CD4-positive, alpha-beta T cell treated with Interferon gamma for 1 hour (primary cell): Measurements from ENCODE around the gene STRIP2.
"Not testable (repeated sequence)": the region's sequence is repeated elsewhere in the genome, so short reads cannot be mapped to it uniquely, and the experiment has no call there.

Experiments
- DNase-seq: peaks from one replicate; pipeline ENCODE4 v3.0.0-alpha.2; 2020

The STRIP2 gene

GRCh38 chr7:129456421-129456820 lies 22.2 kb downstream of the STRIP2 start:
- no peak for DNase-seq

DNA sequence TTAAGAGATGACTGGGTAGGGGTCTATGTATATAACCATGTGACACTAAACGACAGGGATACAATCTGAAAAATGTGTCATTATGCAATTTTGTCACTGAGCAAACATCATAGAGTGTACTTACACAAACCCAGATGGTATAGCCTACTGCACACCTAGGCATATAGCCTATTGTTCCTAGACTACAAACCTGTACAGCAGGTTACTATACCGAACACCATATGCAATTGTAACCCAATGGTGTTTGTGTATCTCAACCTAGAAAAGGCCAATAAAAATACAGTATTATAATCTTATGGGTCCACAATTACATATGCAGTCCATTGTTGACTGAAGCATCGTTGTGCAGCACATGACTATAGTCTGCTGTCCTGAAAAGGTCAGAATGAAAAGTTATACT lies 22.9 kb downstream of the STRIP2 start:
- DNase-seq, result no peak

GRCh38 chr7:129458171-129458570 lies 23.9 kb downstream of the STRIP2 start:
- no peak for DNase-seq

GRCh38 chr7:129461809-129462208 lies 27.6 kb downstream of the STRIP2 start:
- no peak for DNase-seq

- DNase-seq, result no peak
These were observed 28.2 kb downstream of the STRIP2 start for GRCh38 chr7:129462420-129462819.

DNA sequence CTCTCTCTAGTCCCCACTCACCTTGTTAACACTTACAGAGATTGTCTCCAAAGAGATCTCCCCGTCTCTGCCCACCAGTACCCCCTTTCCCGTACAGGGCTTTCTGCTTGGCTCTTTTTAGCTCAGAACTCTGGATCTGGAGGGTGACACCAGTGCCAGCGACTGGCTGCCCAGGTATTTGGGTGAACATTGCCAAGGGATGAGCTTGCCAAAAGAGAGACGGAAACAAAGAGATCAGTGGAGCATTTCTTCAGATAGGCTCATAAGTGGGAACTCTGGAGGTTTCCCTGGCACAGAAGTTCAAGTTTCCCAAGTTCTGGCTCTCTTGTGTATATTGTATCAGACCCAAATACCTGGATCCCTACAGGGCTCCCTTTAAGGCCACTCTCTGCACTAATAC lies 30.0 kb downstream of the STRIP2 start:
- no peak for DNase-seq

- DNase-seq, result no peak
These were observed 30.8 kb downstream of the STRIP2 start for GRCh38 chr7:129465080-129465479.

DNA sequence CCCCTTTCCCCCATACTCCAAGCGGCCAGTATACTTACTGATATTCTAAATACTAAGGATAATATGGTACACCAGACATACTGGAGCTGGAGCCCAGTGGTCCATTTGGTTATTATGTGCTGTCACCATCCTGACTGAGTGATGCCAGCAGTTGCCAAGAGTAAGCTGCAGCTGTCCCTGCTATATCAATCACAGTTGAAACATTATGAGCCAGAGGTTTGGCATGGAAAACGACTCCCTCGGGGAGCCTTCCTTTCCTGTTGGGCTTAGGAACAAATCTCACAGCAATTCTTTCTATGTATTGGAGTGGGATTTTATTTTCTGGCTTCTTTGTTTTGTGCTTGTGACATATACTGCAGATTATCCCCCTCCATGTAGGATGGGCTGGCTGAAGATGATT lies 32.6 kb downstream of the STRIP2 start:
- DNase-seq, result no peak

- DNase-seq, result no peak
These were observed 33.9 kb downstream of the STRIP2 start for GRCh38 chr7:129468087-129468486.

GRCh38 chr7:129468547-129468946 lies 34.3 kb downstream of the STRIP2 start:
- DNase-seq, result no peak

DNA sequence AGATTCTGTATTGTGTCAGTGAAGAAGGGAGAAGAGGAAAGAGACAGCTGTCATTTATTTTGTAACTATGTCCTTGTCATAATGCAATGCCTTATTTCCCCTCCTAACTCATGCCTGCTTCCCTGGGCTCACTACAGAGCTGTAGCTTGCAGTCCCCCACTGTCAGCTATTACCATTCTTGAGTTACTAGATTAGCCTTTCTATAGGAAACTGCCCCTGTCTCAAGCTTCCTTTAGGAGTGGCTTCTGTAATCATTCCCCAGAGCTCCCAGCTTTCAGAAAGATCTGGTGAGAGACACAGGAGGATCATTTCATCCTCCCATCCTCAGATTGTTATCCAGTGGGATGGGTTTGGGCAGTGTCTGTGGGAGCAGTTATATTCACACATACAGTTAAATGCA lies 35.7 kb downstream of the STRIP2 start:
- no peak for DNase-seq

DNA sequence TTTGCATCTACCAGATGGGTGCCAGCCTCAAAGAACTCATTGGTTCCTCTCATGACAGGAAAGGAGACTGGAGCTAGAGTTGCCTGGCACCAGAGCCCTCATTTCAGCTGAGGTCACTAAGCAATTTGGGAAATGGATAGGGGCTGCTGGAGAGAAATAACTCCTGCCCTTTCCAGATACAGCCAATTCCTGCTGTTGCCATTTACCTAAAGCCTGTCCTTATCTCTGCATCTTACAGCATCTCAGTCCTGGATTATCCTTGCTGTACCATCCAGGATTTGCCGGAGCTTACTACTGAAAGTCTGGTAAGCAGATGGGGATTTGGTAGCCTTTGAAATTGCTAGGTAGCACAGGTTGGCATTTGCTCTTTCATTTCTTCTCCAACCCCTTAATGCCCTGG lies 36.2 kb downstream of the STRIP2 start:
- no peak for DNase-seq

- DNase-seq, result no peak
These were observed 37.2 kb downstream of the STRIP2 start for GRCh38 chr7:129471402-129471827.

- DNase-seq, result not testable (repeated sequence)
These were observed 41.7 kb downstream of the STRIP2 start for GRCh38 chr7:129475931-129476330.

DNA sequence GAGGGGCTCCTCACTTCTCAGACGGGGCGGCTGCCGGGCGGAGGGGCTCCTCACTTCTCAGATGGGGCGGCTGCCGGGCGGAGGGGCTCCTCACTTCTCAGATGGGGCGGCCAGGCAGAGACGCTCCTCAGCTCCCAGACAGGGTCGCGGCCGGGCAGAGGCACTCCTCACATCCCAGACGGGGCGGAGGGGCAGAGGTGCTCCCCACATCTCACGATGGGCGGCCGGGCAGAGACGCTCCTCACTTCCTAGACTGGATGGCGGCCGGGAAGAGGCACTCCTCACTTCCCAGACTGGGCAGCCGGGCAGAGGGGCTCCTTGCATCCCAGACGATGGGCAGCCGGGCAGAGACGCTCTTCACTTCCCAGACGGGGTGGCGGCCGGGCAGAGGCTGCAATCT lies 42.2 kb downstream of the STRIP2 start:
- not testable (repeated sequence) for DNase-seq

- no peak for DNase-seq
These were observed 45.6 kb downstream of the STRIP2 start for GRCh38 chr7:129479831-129480230.

DNA sequence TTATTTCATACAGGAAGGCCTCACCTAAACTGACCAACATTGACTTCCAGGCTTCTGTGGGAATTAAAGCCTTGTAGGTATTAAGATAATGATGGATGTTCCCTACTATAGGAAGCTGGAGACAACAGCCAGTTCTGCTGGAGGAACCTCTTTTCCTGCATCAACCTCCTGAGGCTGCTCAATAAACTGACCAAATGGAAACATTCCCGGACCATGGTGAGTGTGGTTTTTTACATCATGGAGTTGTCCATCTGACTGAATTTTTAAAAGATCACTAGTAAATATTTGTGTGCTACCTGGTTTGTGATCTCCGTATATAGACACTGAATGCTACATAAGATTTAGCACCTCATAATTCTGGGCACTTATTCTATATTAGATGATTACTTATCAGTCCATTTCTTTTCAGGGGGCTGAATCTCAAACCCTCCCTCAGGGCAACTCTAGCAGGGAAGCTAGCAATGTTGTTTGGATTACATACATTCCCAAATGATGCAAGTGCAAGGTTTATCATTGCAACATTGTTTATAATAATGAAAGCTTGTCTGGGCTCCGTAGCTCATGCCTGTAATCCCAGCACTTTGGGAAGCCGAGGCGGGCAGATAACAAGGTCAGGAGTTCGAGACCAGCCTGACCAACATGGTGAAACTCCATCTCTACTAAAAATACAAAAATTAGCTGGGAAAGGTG lies 46.6 kb downstream of the STRIP2 start:
- no peak for DNase-seq

GRCh38 chr7:129481376-129481775 lies 47.1 kb downstream of the STRIP2 start:
- DNase-seq, result not testable (repeated sequence)

DNA sequence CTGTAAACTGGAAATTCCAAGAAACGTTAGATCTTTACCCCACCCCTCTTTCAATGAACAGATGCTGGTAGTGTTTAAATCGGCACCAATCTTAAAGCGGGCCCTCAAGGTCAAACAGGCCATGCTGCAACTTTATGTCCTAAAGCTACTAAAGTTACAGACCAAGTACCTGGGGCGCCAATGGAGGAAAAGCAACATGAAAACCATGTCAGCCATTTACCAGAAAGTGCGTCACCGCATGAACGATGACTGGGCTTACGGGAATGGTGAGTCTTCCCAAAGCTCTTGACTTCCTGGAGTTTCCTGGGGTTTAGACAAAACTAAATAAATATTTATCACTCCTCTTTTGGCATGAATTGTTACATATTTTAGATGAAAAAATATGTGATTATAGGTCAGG lies 48.5 kb downstream of the STRIP2 start:
- DNase-seq, result no peak

DNA sequence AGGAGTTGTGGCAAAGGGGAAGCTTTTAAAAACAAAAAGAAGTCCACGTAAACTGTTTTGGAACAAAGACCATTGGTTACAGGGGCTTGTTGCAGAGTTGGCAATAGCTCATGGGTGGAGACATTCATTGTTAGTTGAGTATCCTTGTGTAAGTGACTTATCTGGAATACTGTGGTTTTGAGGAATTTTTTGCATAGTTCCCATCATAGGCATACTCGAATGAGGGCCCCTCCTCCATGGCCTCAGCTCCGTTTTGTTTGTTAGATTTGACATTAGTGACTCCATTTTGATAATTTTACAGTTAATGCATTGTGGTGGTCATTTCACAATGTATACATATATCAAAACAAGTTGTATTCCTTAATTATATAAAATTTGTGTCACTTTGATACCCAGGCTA lies 55.3 kb downstream of the STRIP2 start:
- no peak for DNase-seq

DNA sequence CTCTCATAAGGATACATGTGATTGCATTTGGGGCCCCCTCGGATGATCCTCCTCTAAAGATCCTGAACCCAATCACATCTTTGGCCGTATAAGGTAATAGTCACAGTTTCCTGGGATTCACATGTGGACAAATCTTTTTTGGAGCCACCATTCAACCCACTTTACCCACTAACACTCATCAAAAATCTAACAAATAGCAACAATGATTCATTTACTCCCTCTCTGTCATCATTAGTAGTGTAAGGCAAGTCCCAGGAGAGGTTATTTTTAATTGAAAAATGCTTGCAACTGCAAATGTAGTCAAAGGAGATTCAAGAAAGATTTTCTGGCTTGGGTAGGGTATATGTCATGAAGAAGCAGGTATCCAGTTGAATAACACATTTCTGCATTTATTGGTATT lies 58.2 kb downstream of the STRIP2 start:
- no peak for DNase-seq

DNA sequence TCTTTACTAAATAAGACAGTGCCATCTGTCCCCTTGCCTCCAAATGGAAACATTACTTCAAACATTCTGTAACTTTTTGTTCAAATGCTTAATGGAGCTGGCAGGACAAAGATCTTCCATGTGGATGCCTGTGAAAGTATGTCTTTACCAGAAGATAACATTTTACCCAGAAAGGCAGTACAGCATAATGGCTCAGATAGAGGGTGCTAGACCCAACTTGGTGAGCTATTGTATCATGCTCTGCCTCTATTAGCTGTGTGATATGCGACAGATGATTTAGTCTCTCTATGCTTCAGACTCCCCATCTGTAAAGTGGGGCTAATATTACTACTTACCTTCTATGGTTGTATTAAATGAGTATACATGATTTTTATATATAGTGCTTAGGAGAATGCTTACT lies 59.3 kb downstream of the STRIP2 start:
- no peak for DNase-seq

GRCh38 chr7:129494041-129494440 lies 59.8 kb downstream of the STRIP2 start:
- DNase-seq, result no peak

- DNase-seq, result no peak
These were observed 61.8 kb downstream of the STRIP2 start for GRCh38 chr7:129495987-129496386.

GRCh38 chr7:129496653-129497052 lies 62.4 kb downstream of the STRIP2 start:
- no peak for DNase-seq
